HG03442 (cell line): ENCODE results near the gene ACSF3.

Experiments used
- ATAC-seq: cut with Tn5 transposase; IDR thresholded peaks from one replicate; pipeline ENCODE4 v1.9.1; 2021; ENCODE audit warnings: mild to moderate bottlenecking, moderate library complexity; ENCODE audit not compliant: unreplicated experiment

Gene ACSF3

GRCh38 chr16:89123001-89123830, 29.6 kb downstream of the ACSF3 start:
- ATAC-seq: no peak

GRCh38 chr16:89123831-89124100, 30.1 kb downstream of the ACSF3 start:
- no peak for ATAC-seq

- no peak for ATAC-seq
Measured at GRCh38 chr16:89129378-89129777, 35.7 kb downstream of the ACSF3 start.

- no peak for ATAC-seq
Measured at GRCh38 chr16:89130448-89130847, 36.8 kb downstream of the ACSF3 start.

- no peak for ATAC-seq
Measured at GRCh38 chr16:89131783-89132182, 38.1 kb downstream of the ACSF3 start.

- ATAC-seq: no peak
Measured at GRCh38 chr16:89132194-89133005, 38.7 kb downstream of the ACSF3 start.

GRCh38 chr16:89133457-89134127, 39.9 kb downstream of the ACSF3 start:
- no peak for ATAC-seq

GRCh38 chr16:89134269-89134668, 40.6 kb downstream of the ACSF3 start:
- no peak for ATAC-seq

- no peak for ATAC-seq
Measured at GRCh38 chr16:89135166-89135565, 41.5 kb downstream of the ACSF3 start.

GRCh38 chr16:89135971-89136765, 42.5 kb downstream of the ACSF3 start:
- ATAC-seq: no peak

- no peak for ATAC-seq
Measured at GRCh38 chr16:89136931-89137330, 43.3 kb downstream of the ACSF3 start.

- no peak for ATAC-seq
Measured at GRCh38 chr16:89137666-89138512, 44.2 kb downstream of the ACSF3 start.

- no peak for ATAC-seq
Measured at GRCh38 chr16:89138513-89138795, 44.8 kb downstream of the ACSF3 start.

- no peak for ATAC-seq
Measured at GRCh38 chr16:89138843-89139520, 45.3 kb downstream of the ACSF3 start.

- no peak for ATAC-seq
Measured at GRCh38 chr16:89139907-89140361, 46.3 kb downstream of the ACSF3 start.

GRCh38 chr16:89140401-89140800, 46.7 kb downstream of the ACSF3 start:
- no peak for ATAC-seq

- no peak for ATAC-seq
Measured at GRCh38 chr16:89140981-89141883, 47.6 kb downstream of the ACSF3 start.

- ATAC-seq: no peak
Measured at GRCh38 chr16:89141884-89142267, 48.2 kb downstream of the ACSF3 start.
